Natural killer cell (primary cell): ENCODE measurements around the gene ZSCAN22. TPM values are rescaled to one million over a fixed set of nuclear protein-coding genes. Genes with fewer than 3 reads are reported as not detected.

Experiments
- ATAC-seq, 3 donors: fragments of 150-1000 bp in 2 of 3; fragments of 200-7000 bp in 1 of 3; cut with Tn5 transposase; 1 replicate in 1 of 3; 2 replicates in 2 of 3; pipeline ENCODE4 v1.10.0; 2021; ENCODE audit warnings: mild to moderate bottlenecking in 2 of 3, moderate library complexity in 2 of 3
- DNase-seq, 2 donors: peaks; one replicate each; pipeline versions ENCODE4 v3.0.0 to v3.0.0-alpha.2; 2013 to 2021; ENCODE audit warnings: mixed read lengths in 1 of 2
- H3K27ac ChIP-seq: one replicate; pipeline ENCODE4 v1.5.1; 2013; ENCODE audit warnings: mild to moderate bottlenecking, low read length
- H3K27me3 ChIP-seq: one replicate; pipeline ENCODE4 v1.6.1; 2013; ENCODE audit warnings: low read length; ENCODE audit not compliant: control insufficient read depth, insufficient read depth
- H3K36me3 ChIP-seq: one replicate; pipeline ENCODE4 v1.6.1; 2013; ENCODE audit warnings: low read length; ENCODE audit not compliant: control insufficient read depth, insufficient read depth
- H3K4me1 ChIP-seq: one replicate; pipeline ENCODE4 v1.6.1; 2013; ENCODE audit warnings: low read length; ENCODE audit not compliant: control insufficient read depth, insufficient read depth
- H3K4me3 ChIP-seq: one replicate; pipeline ENCODE4 v1.5.1; 2013; ENCODE audit warnings: low read length
- H3K9me3 ChIP-seq: one replicate; pipeline ENCODE4 v1.6.1; 2013; ENCODE audit warnings: low read length; ENCODE audit not compliant: control insufficient read depth, insufficient read depth
- H3K27ac Mint-ChIP-seq, 2 donors: one replicate each; pipeline ENCODE4 v1.8.0; 2022; ENCODE audit warnings: mild to moderate bottlenecking in 2 of 2, mixed read lengths in 2 of 2, moderate library complexity in 1 of 2
- H3K27me3 Mint-ChIP-seq, 2 donors: one replicate each; pipeline ENCODE4 v1.8.0; 2022; ENCODE audit warnings: low read depth in 2 of 2, mixed read lengths in 2 of 2
- H3K36me3 Mint-ChIP-seq: one replicate; pipeline ENCODE4 v1.8.0; 2022; ENCODE audit warnings: mixed read lengths
- H3K4me1 Mint-ChIP-seq, 2 donors: one replicate each; pipeline ENCODE4 v1.8.0; 2022; ENCODE audit warnings: mixed read lengths in 2 of 2
- H3K4me3 Mint-ChIP-seq: one replicate; pipeline ENCODE4 v1.8.0; 2022; ENCODE audit warnings: mild to moderate bottlenecking, moderate library complexity, mixed read lengths
- H3K9me3 Mint-ChIP-seq, 2 donors: one replicate each; pipeline ENCODE4 v1.8.0; 2022; ENCODE audit warnings: mixed read lengths in 2 of 2
- WGBS: methylation state at CpG from one replicate; pipeline ENCODE4 v1.1.7; 2013; ENCODE audit warnings: missing lambda C conversion rate; ENCODE audit not compliant: insufficient coverage; 5-methylcytosine and 5-hydroxymethylcytosine counted together
- intact Hi-C: fragments of 100-400 bp; cut with micrococcal nuclease; formaldehyde crosslinking; loops from one replicate; pipeline ENCODE4 v1.14.2; 2022
- total RNA-seq, 4 donors: library from RNA; stranded (reverse); fragments of 120-200 nt in 1 of 4; gene quantifications; one replicate each; pipeline versions ENCODE4 v1.2.3 to v1.2.4, GENCODE V29; 2013 to 2022
- TF ChIP-seq, protein P1 (sequence below): fragments of 200-600 bp; IDR thresholded peaks from one replicate; pipeline ENCODE4 v1.8.0; 2022; ENCODE audit warnings: antibody characterized with exemption

Gene ZSCAN22
- total RNA-seq, 3 donors from 2014 or later (not counting 1 experiment from before 2014, with no cell fraction given) = 2.9 to 4.8 (median 3.2) TPM

DNA sequence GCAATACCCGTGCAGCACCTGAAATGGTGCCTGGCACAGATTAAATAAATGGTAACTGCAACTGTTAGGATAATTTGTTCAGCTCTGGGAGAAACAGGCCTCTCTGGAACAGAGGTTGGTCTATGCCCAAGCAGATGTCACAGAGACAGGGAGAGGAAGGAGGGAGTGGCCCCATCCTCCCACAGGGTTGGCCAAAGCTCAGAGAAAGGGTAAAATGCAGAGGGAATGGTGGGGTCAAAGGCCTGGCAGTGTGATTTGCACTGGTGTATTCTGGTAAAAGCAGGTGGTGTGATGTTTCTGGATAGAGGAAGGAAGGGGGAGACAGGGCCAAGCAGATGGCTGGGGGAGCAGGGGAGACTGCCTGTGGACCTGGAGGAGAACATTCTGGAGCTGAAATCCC, 9.4 kb downstream of the ZSCAN22 start:
- Mint-ChIP-seq H3K4me1 (peaks cover 0 to 2% of the 10 kb centered on the region in 2 donors), H3K9me3 (no peaks in the 10 kb centered on the region), H3K36me3 (peaks cover 8% of the 10 kb centered on the region), H3K27ac (no peak overlapping the region), H3K4me3 (no peak overlapping the region), H3K27me3 (no peaks in the 10 kb centered on the region)
- Histone ChIP-seq H3K9me3 (no peaks in the 10 kb centered on the region), H3K36me3 (peaks cover 17% of the 10 kb centered on the region), H3K27me3 (no peaks in the 10 kb centered on the region), H3K27ac (no peak overlapping the region), H3K4me3 (no peak overlapping the region), H3K4me1 (no peaks in the 10 kb centered on the region)
- intact Hi-C loops = no loop called here
- WGBS = 97% methylated on average over 1 of the region's 1 CpG
- DNase-seq (no peak), ATAC-seq (no peak)
- TF ChIP-seq, protein P1, sequence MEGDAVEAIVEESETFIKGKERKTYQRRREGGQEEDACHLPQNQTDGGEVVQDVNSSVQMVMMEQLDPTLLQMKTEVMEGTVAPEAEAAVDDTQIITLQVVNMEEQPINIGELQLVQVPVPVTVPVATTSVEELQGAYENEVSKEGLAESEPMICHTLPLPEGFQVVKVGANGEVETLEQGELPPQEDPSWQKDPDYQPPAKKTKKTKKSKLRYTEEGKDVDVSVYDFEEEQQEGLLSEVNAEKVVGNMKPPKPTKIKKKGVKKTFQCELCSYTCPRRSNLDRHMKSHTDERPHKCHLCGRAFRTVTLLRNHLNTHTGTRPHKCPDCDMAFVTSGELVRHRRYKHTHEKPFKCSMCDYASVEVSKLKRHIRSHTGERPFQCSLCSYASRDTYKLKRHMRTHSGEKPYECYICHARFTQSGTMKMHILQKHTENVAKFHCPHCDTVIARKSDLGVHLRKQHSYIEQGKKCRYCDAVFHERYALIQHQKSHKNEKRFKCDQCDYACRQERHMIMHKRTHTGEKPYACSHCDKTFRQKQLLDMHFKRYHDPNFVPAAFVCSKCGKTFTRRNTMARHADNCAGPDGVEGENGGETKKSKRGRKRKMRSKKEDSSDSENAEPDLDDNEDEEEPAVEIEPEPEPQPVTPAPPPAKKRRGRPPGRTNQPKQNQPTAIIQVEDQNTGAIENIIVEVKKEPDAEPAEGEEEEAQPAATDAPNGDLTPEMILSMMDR = no peak

DNA sequence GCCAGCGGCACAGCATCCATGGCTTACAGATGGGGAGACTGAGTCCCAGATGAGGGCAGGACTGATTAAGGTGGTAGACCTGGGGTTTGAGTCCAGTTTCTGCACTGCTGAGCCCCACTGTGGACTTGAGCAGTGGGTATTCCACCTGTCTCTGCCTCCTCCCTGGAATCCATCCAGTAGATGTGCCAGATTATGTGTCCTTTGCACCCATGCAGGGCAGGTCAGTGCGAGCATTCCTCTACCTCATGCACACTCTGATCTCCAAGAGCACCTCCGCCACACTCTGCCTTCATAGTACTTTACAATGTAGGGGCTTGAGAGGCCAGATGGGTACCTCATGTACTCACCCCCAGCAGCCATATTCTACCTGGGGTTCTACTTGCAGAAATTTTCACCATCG, 10.0 kb downstream of the ZSCAN22 start:
- Mint-ChIP-seq H3K27ac (no peak overlapping the region), H3K9me3 (no peaks in the 10 kb centered on the region), H3K4me1 (peaks cover 0 to 5% of the 10 kb centered on the region in 2 donors), H3K27me3 (no peaks in the 10 kb centered on the region), H3K36me3 (peaks cover 8% of the 10 kb centered on the region), H3K4me3 (no peak overlapping the region)
- no peaks in the 10 kb centered on the region for H3K9me3 ChIP-seq
- WGBS = 93% methylated on average over 3 of the region's 4 CpGs
- TF ChIP-seq, protein P1 = no peak
- no peak for ATAC-seq
- H3K36me3 ChIP-seq = peaks cover 17% of the 10 kb centered on the region
- H3K4me1 ChIP-seq = no peaks in the 10 kb centered on the region
- DNase-seq = no peak
- H3K27ac ChIP-seq = no peak overlapping the region
- intact Hi-C loops = no loop called here
- H3K4me3 ChIP-seq = no peak overlapping the region
- no peaks in the 10 kb centered on the region for H3K27me3 ChIP-seq

DNA sequence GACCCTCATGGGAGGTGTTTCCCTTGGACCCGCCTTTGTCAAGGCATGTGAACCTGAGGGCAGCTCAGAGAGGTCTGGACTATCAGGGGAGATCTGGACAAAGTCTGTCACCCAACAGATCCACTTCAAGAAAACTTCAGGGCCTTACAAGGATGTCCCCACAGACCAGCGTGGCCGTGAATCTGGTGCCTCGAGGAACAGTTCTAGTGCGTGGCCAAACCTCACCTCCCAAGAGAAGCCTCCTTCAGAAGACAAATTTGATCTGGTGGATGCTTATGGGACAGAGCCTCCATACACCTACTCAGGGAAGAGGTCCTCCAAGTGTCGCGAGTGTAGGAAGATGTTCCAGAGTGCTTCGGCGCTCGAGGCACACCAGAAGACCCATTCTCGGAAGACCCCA, 11.5 kb downstream of the ZSCAN22 start:
- H3K4me1 ChIP-seq = no peaks in the 10 kb centered on the region
- no peaks in the 10 kb centered on the region for H3K9me3 ChIP-seq
- Mint-ChIP-seq H3K27ac (no peak overlapping the region), H3K4me1 (peaks cover 0 to 5% of the 10 kb centered on the region in 2 donors), H3K4me3 (no peak overlapping the region), H3K9me3 (no peaks in the 10 kb centered on the region), H3K27me3 (no peaks in the 10 kb centered on the region), H3K36me3 (peaks cover 8% of the 10 kb centered on the region)
- H3K27ac ChIP-seq = no peak overlapping the region
- intact Hi-C loops = no loop called here
- WGBS = over 99% methylated on average over 11 of the region's 11 CpGs
- TF ChIP-seq, protein P1 = no peak
- no peak for ATAC-seq
- H3K36me3 ChIP-seq = peaks cover 17% of the 10 kb centered on the region
- no peaks in the 10 kb centered on the region for H3K27me3 ChIP-seq
- no peak for DNase-seq
- H3K4me3 ChIP-seq = no peak overlapping the region

DNA sequence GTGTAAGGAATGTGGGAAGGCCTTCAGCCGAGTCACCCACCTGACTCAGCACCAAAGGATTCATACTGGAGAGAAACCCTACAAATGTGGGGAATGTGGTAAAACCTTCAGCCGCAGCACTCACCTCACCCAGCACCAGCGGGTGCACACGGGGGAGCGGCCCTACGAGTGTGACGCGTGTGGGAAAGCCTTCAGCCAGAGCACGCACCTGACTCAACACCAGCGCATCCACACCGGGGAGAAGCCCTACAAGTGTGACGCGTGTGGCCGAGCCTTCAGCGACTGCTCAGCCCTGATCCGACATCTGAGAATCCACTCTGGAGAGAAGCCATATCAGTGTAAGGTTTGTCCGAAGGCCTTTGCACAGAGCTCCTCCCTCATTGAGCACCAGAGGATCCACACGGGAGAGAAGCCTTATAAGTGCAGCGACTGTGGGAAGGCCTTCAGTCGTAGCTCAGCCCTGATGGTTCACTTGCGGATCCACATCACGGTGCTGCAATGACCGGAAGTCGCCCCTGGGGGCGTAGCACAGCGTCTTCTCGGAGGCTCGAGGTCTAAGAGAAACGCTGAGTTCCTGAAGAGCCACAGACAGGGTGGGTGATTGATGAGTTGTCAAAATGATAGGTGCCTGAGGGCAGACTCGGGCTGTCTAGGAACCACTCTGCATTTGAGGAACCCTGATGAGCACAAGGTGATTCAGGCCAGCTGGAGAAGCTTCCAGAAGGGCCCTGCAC, 12.2 kb downstream of the ZSCAN22 start:
- H3K4me1 Mint-ChIP-seq = peaks cover 0 to 5% of the 10 kb centered on the region in 2 donors
- no peaks in the 10 kb centered on the region for H3K27me3 Mint-ChIP-seq
- DNase-seq (no peak), ATAC-seq (no peak)
- Histone ChIP-seq H3K27me3 (no peaks in the 10 kb centered on the region), H3K4me3 (no peak overlapping the region), H3K4me1 (no peaks in the 10 kb centered on the region), H3K27ac (no peak overlapping the region), H3K36me3 (peaks cover 17% of the 10 kb centered on the region), H3K9me3 (no peaks in the 10 kb centered on the region)
- 95% methylated on average over 30 of the region's 30 CpGs for WGBS
- no peak overlapping the region for H3K27ac Mint-ChIP-seq
- no peaks in the 10 kb centered on the region for H3K9me3 Mint-ChIP-seq
- no peak overlapping the region for H3K4me3 Mint-ChIP-seq
- peaks cover 8% of the 10 kb centered on the region for H3K36me3 Mint-ChIP-seq
- TF ChIP-seq, protein P1 = no peak
- intact Hi-C loops = no loop called here
